DMS153 treated with DMSO at 0.1 percent for 48 hours (cell line): ENCODE measurements around the gene TMEM245.
"Not testable (repeated sequence)": the region's sequence is repeated elsewhere in the genome, so short reads cannot be mapped to it uniquely, and the experiment has no call there.

ENCODE experiments used
- DNase-seq: peaks from one replicate; lab custom pipeline; 2025; ENCODE audit not compliant: unreplicated experiment; lab: John Stamatoyannopoulos, UW

Gene TMEM245

DNA sequence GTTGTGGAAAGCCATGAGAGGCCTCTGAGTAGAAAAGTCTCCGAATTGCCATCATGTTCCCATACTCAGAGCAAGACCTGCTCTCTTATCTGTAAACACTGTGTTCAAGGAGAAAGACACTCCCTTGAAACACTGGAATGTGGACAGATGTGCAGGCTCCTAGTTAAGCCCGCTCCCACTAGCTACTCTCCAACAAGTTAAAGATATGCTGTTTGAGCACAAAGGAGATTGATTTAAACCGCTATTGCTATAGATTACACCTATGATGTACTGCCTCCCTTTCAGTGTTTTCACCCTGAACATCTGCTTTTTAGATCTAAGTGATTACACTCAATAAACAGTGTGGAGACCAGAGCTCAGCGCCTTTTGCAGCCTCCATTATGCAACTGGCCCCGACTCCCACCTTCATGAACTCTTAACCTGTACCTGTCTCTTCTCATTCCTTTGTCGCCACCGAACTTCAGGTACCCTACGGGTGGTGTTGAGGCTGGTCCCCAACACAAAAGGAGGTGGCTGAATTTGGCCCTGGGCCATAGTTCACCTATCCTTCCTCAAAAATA, 47.5 kb downstream of the TMEM245 start:
- DNase-seq = no peak

- DNase-seq = no peak
Observed at GRCh38 chr9:109068764-109069163, 51.0 kb downstream of the TMEM245 start.

DNA sequence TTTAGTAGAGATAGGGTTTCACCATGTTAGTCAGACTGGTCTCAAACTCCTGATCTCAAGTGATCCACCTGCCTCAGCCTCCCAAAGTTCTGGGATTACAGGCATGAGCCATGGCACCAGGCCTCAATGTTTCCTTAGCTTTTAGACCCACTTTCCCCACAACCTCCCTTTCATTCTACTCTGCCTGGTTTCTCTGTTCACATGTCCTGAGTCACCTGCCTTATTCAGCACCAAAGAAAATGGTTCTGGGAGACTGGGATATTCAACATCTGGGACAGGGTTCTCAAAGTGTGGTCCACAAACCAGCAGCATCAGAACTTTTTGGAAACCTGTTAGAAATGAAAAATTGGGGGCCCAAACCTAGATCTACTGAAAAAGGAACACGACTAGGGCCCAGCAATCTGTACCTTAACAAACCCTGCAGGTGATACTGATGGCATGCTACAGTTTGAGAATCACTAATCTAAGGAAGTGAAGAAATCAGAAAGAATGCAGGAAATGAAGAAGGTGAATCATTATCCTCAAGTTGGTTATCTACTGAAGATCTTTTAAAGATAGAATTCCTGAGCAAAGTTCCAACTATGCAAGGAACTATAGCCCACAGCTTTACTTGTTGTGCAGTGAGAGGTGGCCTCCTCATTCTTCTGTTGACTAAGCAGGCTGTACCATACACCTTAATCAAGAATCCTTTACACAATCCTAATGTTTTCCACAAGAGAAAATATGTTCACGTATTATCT, 54.6 kb downstream of the TMEM245 start:
- no peak for DNase-seq

- DNase-seq = no peak
Observed at GRCh38 chr9:109063760-109064159, 56.0 kb downstream of the TMEM245 start.

DNA sequence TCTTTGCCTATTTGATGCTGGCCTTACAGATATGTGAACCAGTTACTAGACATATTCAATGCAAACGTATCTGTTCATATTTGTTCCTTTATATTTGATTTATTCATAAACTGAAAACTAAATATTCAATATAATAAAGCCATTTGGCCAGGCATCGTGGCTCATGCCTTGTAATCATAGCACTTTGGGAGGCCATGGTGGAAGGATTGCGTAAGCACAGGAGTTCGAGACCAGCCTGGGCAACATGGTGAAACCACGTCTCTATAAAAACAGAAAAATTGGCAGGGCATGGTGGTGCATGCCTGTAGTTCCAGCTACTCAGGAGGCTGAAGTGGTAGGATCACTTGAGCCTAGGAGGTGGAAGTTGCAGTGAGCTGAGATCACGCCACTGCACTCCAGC, 57.2 kb downstream of the TMEM245 start:
- DNase-seq = no peak

DNA sequence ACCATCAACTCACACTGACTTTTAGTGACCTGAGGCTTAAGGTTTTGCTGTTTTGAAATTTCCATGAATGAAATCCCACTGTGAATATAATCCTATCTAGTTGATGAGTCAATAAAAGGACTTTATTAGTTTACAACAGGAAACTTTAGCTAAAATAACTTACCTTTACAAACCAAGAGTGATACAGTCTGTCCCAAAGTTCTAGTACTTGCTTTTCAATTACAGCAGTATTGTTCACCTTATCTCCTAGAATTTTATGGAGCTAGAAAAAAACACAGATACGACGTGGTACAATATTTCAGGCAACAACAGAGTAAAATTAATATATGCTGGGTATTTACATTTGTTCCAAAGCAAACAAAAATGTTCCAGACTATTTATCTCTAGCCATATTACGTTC, 59.6 kb downstream of the TMEM245 start:
- DNase-seq = no peak

DNA sequence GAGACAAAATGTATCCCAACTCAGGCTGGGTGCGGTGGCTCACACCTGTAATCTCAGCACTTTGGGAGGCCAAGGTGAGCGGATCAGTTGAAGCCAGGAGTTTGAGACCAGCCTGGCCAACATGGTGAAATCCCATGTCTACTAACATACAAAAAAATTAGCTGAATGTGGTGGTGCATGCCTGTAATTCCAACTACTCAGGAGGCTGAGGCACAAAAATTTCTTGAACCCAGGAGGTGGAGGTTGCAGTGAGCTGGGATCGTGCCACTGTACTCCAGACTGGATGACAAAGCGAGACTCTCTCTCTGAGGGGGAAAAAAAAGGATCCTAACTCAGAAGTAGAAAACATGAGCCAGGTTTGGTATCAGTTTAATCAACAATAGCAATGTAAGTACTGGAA, 66.6 kb downstream of the TMEM245 start:
- not testable (repeated sequence) for DNase-seq

- DNase-seq = no peak
Observed at GRCh38 chr9:109052416-109052815, 67.3 kb downstream of the TMEM245 start.

DNA sequence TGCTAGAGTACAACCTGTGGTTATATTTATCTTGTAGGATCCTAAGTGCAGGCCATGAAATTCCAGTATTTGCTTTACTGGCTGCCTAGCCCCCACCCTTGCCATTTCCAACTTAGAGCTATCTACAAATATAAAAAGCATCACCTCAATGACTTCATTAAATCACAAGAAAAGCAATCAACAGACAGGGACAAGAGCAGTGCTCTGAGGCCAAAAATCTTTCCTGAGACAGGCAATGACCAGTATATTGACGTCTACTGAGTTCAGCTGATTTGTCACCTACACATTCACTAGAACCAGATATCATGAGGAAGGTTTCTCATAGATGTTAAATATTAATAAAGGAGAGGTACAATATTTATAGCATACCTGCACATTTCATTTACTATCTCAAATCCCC, 68.0 kb downstream of the TMEM245 start:
- no peak for DNase-seq

GRCh38 chr9:109050444-109050843, 69.3 kb downstream of the TMEM245 start:
- DNase-seq = no peak

DNA sequence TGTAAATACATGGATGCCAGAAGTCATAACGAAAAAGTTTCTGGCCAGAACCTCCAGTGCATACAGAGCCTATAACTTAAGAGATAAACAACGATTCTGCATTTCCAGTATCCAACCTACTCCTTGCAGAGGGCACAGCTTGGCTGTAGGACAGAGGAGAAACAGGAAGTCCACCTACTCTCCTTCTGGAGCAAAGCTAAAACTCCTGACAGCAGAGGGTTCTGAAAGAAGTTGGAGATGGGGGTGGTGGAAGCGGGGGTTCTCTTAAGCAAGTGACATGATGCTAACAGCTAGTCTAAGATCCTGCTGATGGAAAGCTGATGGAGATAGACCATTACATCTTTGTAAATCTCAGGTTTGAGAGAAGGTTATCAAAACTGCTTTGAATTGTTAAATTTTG, 70.9 kb downstream of the TMEM245 start:
- no peak for DNase-seq

DNA sequence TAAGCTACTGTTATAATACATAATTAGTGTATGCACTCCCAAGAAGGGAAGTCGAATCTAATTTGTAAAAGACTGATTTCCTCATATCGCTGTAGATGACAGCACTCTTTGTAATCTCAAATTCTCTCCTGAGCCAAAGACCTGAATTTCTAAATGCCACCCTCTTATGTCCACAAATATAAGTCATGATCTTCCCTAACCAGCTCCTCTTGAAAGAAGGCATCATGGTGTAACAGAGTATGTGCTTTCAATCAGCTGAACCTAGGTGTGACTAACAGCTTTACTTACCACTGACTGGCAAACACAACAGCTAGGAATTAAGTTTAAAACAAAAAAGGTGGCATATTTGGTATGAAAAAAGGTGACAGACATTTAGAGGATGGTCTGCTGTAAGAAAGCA, 72.5 kb downstream of the TMEM245 start:
- no peak for DNase-seq

GRCh38 chr9:109046346-109046745, 73.4 kb downstream of the TMEM245 start:
- no peak for DNase-seq

DNA sequence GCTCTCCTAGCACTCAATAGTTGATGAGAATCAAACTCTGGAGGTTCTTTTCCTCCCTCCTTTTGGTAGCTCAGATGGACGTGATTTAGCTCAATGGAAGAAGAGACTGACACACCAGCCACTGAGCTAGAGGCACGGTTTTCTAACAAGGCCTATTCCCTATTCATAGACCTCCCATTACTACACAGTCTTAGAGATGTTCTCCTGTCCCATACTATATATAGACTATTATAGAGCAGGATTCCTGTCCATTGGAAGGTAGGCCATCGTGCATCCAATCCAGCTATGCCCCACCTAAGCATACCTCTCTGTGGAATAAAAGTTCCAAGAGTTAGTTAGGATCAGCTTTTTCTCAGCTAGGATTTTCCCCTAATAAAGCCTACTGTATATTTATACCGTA, 76.2 kb downstream of the TMEM245 start:
- no peak for DNase-seq

- no peak for DNase-seq
Observed at GRCh38 chr9:109040571-109040970, 79.2 kb downstream of the TMEM245 start.

DNA sequence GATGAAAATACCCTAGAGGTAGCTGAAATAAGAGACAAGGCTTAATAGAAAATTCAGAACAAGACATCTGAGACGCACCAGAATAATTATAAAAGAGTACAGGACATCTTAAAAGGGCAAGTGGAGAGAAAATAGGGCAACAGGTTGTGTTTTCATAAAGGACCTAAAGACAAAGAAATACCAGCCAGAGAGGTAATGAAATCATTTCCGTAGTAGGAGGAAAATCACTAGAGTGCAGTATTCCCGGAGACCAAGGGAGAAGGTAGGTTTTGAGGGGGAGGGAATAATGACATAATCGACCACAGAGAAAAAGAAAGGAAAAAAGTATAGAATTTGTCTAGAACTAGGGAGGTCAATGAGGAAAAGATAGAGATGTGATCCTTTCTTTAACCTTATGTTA, 80.2 kb downstream of the TMEM245 start:
- no peak for DNase-seq

DNA sequence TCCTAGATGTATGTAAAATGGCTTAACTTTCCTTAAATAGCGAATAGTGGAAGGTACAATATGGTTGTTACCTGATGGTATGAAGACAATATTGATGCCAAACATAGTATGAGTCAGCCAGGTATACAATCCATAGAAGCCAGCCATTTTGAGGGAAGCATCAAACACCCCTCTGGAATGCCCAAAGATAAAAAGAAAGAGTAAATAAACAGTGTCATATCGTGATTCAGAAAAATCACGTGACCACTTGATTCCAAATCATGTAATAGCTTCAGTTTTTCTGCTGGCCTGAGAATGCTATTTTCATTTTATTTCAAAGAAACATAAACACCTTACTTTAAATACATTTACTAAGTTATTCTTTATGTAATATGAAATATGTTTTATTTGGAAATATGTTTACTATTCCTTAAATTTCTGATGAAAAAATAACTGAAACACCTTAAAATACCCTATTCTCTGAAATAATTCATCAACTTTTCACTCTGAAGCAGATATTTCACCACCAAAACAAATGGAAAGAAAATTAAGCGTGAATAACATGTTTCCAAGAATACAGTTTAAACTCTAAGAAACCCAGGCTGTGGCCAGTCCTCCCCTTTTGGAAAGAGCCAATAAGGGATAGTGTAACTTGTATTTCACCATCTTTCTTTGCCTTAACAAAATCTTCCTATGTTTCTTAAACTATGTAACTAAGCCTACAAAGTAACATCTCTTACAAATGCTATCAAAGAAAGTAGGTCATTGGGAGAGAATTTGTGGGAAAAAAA, 81.6 kb downstream of the TMEM245 start:
- DNase-seq = no peak

DNA sequence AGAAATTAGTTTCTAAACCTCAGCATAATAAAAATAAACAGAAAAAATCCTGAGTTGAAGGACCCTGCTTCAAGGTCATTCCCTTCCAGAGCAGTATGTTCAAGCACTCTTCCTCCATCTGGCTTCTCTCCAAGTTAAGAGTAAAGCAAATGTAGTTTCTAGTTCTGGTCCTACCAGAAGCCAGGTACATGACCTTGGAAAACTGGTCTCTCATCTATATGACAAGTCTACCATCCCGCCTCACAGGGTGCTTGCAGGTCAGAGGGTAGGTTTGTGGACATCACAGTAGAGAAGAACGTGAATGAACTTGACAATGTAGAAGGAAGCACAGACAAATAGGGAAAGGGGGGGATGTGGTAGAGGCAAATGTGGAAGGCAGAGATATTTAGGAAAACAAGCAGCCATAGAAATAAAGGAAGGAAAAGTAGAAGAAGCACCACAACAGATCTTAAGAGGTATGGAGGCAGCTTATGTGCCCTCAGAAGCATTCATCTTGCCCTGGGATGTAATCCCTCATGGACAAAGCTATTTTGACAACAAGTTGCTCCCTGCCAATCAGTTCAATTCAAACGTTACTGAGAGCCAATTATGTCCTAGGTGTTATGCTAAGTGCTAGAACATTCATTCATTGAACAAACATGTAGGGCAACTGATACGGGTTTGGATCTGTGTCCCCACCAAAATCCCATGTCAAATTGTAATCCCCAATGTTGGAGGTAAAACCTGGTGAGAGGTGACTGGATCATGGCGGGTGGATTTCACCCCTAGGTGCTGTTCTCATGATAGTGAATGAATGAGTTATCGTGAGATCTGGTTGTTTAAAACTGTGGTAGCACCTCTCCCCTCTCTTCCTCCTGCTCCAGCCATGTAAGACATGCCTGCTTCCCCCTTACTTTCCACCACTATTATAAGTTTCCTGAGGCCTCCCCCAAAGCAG, 82.7 kb downstream of the TMEM245 start:
- no peak for DNase-seq

DNA sequence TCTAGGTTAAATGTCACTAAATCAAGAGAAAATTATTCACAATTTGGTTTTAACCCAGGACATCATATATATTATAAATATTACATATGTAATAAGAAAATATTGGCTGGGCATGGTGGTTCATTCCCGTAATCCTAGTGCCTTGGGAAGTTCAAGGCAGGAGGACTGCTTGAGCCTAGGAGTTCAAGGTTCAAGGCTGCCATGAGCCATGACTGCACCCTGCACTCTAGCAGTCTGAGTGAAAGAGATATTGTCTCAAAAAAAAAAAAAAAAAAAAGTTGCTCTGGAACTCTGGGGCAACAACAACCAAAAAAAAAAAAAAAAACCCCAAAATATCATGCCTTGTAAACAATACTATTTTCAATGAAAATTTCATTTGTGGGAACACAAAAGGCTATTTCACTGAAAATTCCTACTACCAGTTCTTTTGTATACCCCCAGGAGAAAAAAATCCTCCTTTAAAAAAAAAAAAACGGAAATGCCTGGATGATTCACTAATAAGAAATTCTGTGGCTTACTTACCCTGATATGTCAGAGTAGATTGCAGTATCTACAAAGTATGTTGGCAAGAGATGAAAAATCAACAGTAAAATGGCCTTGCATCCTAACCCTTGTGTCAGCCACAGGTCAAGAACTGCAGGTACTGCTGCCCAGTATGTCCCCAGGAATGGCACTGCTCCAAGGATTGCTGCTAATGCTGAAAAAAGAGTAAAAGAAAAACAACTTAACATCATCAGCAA, 83.9 kb downstream of the TMEM245 start:
- DNase-seq = no peak

DNA sequence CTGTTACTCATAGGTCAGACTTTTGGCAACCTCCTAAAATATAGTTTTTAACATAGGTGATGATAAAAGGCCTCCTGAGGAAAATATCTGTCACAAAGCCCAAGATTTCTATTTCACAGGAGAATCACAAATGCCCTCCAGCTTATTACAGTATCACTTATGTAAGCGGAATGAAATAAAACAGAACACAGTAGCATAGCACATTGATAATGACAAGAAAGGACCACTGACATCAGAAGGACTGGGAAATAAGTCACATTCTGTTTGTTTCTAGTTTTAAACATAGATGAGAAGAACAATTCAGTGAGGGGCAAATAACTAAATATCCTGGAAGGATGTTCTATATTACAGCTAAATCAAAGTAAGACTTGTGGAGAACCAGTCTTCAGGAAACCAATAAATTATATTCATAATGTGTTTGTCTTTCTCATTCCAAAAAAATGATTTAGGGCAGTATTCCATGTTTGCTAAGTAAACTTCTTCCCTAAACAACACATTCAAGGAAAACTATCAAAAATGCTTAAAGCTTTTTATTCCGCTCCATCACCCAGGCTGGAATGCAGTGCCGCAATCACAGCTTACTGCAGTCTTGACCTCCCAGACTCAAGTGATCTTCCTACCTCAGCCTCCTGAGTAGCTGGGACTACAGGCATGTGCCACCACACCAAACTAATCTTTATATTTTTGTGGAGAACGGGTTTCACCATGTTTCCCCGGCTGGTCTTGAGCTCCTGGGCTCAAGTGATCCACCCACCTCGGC, 85.6 kb downstream of the TMEM245 start:
- DNase-seq = no peak
